HEK293 (cell line): Measurements from ENCODE around the gene NTNG1.

Experiments
- CTCF ChIA-PET: fragments of 350-600 bp; formaldehyde crosslinking; extraction: SDS; loops from one replicate; lab custom pipeline; 2021; ENCODE audit warnings: antibody characterized with exemption; lab: Yijun Ruan, JAX
- POLR2A ChIA-PET: fragments of 300-600 bp; formaldehyde crosslinking; extraction: SDS; loops from one replicate; lab custom pipeline; 2020; ENCODE audit warnings: antibody characterized with exemption, inconsistent platforms; lab: Yijun Ruan, JAX
- H3K27ac ChIP-seq: fragments of 200-500 bp; sonication (Bioruptor generic); 2 replicates; pipeline ENCODE4 v1.5.1; 2014; ENCODE audit warnings: low read depth, low read length, control low read depth, inconsistent platforms; ENCODE audit errors: extremely low read depth
- H3K36me3 ChIP-seq, 2 experiments: fragments of 200-500 bp in 1 of 2; sonication (Bioruptor generic) in 1 of 2; 1 replicate in 1 of 2; 2 replicates in 1 of 2; pipeline ENCODE4 v1.5.1; 2014 to 2017; ENCODE audit warnings: inconsistent platforms in 2 of 2, low read length in 2 of 2; ENCODE audit not compliant: control insufficient read depth in 2 of 2, insufficient read depth in 1 of 2
- H3K4me1 ChIP-seq: fragments of 200-500 bp; sonication (Bioruptor generic); 2 replicates; pipeline ENCODE4 v1.5.1; 2014; ENCODE audit warnings: mild to moderate bottlenecking, low read length, inconsistent platforms; ENCODE audit not compliant: control insufficient read depth, insufficient read depth
- H3K4me3 ChIP-seq: 2 replicates; pipeline ENCODE4 v1.5.1; 2011; ENCODE audit warnings: low read depth, mild to moderate bottlenecking, control low read depth, low read length, moderate library complexity
- H3K9me3 ChIP-seq: fragments of 200-500 bp; sonication (Bioruptor generic); 2 replicates; pipeline ENCODE4 v1.5.1; 2014; ENCODE audit warnings: low read depth, low read length, inconsistent platforms; ENCODE audit not compliant: control insufficient read depth, insufficient read depth
- GLI4 ChIP-seq: fragments of 450-650 bp; formaldehyde crosslinking; IDR thresholded peaks from 2 replicates; pipeline ENCODE4 v1.5.1; 2016; ENCODE audit warnings: missing biosample characterization, missing genetic modification characterization
- GLIS2 ChIP-seq: fragments of 450-650 bp; formaldehyde crosslinking; IDR thresholded peaks from 2 replicates; pipeline ENCODE4 v1.5.1; 2016; ENCODE audit warnings: missing biosample characterization, missing genetic modification characterization
- KLF7 ChIP-seq: fragments of 450-650 bp; formaldehyde crosslinking; IDR thresholded peaks from 2 replicates; pipeline ENCODE4 v1.5.1; 2016; ENCODE audit warnings: missing biosample characterization, missing genetic modification characterization, borderline replicate concordance
- OVOL3 ChIP-seq: fragments of 450-650 bp; formaldehyde crosslinking; IDR thresholded peaks from 2 replicates; pipeline ENCODE4 v1.5.1; 2016; ENCODE audit warnings: missing biosample characterization, missing genetic modification characterization
- ZEB2 ChIP-seq: fragments of 450-650 bp; formaldehyde crosslinking; IDR thresholded peaks from 2 replicates; pipeline ENCODE4 v1.5.1; 2016; ENCODE audit warnings: missing biosample characterization, missing genetic modification characterization
- ZFHX2 ChIP-seq: fragments of 450-650 bp; formaldehyde crosslinking; conservative IDR thresholded peaks from 2 replicates; pipeline ENCODE4 v1.5.1; 2016; ENCODE audit warnings: missing biosample characterization, missing genetic modification characterization
- ZNF10 ChIP-seq: fragments of 450-650 bp; formaldehyde crosslinking; IDR thresholded peaks from 2 replicates; pipeline ENCODE4 v1.5.1; 2017; ENCODE audit warnings: missing biosample characterization, missing genetic modification characterization
- ZNF140 ChIP-seq: fragments of 450-650 bp; formaldehyde crosslinking; IDR thresholded peaks from 2 replicates; pipeline ENCODE4 v1.5.1; 2016; ENCODE audit warnings: missing biosample characterization, missing genetic modification characterization
- ZNF155 ChIP-seq: fragments of 450-650 bp; formaldehyde crosslinking; IDR thresholded peaks from 2 replicates; pipeline ENCODE4 v1.5.1; 2016; ENCODE audit warnings: missing biosample characterization, missing genetic modification characterization
- ZNF184 ChIP-seq: fragments of 450-650 bp; IDR thresholded peaks from 2 replicates; pipeline ENCODE4 v1.5.1; 2018; ENCODE audit warnings: missing biosample characterization, mild to moderate bottlenecking, missing genetic modification characterization
- ZNF202 ChIP-seq: fragments of 450-650 bp; formaldehyde crosslinking; IDR thresholded peaks from 2 replicates; pipeline ENCODE4 v1.5.1; 2016; ENCODE audit warnings: missing biosample characterization, missing genetic modification characterization, borderline replicate concordance
- ZNF302 ChIP-seq: fragments of 450-650 bp; formaldehyde crosslinking; IDR thresholded peaks from 2 replicates; pipeline ENCODE4 v1.5.1; 2016; ENCODE audit warnings: missing biosample characterization, missing genetic modification characterization, low read depth
- ZNF341 ChIP-seq: fragments of 450-650 bp; formaldehyde crosslinking; IDR thresholded peaks from 2 replicates; pipeline ENCODE4; 2016; ENCODE audit warnings: low read depth, missing biosample characterization, missing genetic modification characterization
- ZNF473 ChIP-seq: fragments of 450-650 bp; formaldehyde crosslinking; IDR thresholded peaks from 2 replicates; pipeline ENCODE4 v1.5.1; 2017; ENCODE audit warnings: missing biosample characterization, missing genetic modification characterization
- ZNF571 ChIP-seq: fragments of 450-650 bp; formaldehyde crosslinking; IDR thresholded peaks from 2 replicates; pipeline ENCODE4 v1.5.0; 2017; ENCODE audit warnings: missing biosample characterization, missing genetic modification characterization
- ZNF621 ChIP-seq: fragments of 450-650 bp; formaldehyde crosslinking; IDR thresholded peaks from 2 replicates; pipeline ENCODE4 v1.5.1; 2017; ENCODE audit warnings: missing biosample characterization, missing genetic modification characterization
- ZNF629 ChIP-seq: fragments of 450-650 bp; formaldehyde crosslinking; IDR thresholded peaks from 2 replicates; pipeline ENCODE4 v1.5.1; 2017; ENCODE audit warnings: missing biosample characterization, missing genetic modification characterization
- TF ChIP-seq, protein P1 (sequence below): fragments of 450-650 bp; formaldehyde crosslinking; IDR thresholded peaks from 2 replicates; pipeline ENCODE4 v1.5.1; 2016; ENCODE audit warnings: missing biosample characterization, missing genetic modification characterization
- TF ChIP-seq, protein P2 (sequence below): fragments of 450-650 bp; formaldehyde crosslinking; IDR thresholded peaks from 2 replicates; pipeline ENCODE4 v1.5.1; 2016; ENCODE audit warnings: missing biosample characterization, missing genetic modification characterization, borderline replicate concordance
- TF ChIP-seq, protein P3 (sequence below): fragments of 450-650 bp; formaldehyde crosslinking; IDR thresholded peaks from 2 replicates; pipeline ENCODE4 v1.5.1; 2016; ENCODE audit warnings: missing biosample characterization, missing genetic modification characterization
- TF ChIP-seq, protein P4 (sequence below): fragments of 450-650 bp; formaldehyde crosslinking; IDR thresholded peaks from 2 replicates; pipeline ENCODE4 v1.5.1; 2016; ENCODE audit warnings: missing biosample characterization, missing genetic modification characterization
- TF ChIP-seq, protein P5 (sequence below): fragments of 450-650 bp; formaldehyde crosslinking; IDR thresholded peaks from 2 replicates; pipeline ENCODE4 v1.5.1; 2016; ENCODE audit warnings: missing biosample characterization, missing genetic modification characterization
- TF ChIP-seq, protein P6 (sequence below): fragments of 450-650 bp; formaldehyde crosslinking; IDR thresholded peaks from 2 replicates; pipeline ENCODE4; 2016; ENCODE audit warnings: missing biosample characterization, missing genetic modification characterization
- TF ChIP-seq, protein P7 (sequence below): fragments of 450-650 bp; formaldehyde crosslinking; IDR thresholded peaks from 2 replicates; pipeline ENCODE4 v1.5.1; 2016; ENCODE audit warnings: missing biosample characterization, missing genetic modification characterization

The NTNG1 gene

DNA sequence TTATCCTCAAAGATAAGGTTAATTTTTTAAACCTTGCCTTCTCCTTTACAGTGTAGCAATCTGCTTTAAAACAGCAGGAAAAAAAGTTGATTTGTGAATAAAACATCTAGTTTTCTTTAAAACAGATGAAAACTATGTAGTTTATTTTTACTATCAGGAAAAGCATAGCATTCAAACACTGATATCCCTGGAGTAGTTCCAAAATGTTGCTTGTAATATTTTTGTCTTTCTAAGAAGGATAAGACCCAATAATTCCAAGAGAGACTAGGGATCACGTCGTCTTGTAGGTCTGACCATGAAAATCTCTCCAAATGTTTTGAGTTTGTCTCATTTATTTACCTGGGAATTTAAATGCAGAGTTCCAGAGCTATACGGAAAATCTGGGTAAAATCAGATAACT lies 204.0 kb downstream of the NTNG1 start:
- H3K36me3 ChIP-seq = no peaks in the 10 kb centered on the region
- CTCF ChIA-PET = no interaction called here
- H3K4me1 ChIP-seq = no peaks in the 10 kb centered on the region; the same call in 1 of the 2 replicates
- no peaks in the 10 kb centered on the region for H3K9me3 ChIP-seq
- TF ChIP-seq, protein P1, sequence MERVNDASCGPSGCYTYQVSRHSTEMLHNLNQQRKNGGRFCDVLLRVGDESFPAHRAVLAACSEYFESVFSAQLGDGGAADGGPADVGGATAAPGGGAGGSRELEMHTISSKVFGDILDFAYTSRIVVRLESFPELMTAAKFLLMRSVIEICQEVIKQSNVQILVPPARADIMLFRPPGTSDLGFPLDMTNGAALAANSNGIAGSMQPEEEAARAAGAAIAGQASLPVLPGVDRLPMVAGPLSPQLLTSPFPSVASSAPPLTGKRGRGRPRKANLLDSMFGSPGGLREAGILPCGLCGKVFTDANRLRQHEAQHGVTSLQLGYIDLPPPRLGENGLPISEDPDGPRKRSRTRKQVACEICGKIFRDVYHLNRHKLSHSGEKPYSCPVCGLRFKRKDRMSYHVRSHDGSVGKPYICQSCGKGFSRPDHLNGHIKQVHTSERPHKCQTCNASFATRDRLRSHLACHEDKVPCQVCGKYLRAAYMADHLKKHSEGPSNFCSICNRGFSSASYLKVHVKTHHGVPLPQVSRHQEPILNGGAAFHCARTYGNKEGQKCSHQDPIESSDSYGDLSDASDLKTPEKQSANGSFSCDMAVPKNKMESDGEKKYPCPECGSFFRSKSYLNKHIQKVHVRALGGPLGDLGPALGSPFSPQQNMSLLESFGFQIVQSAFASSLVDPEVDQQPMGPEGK (tag by site-specific recombination) = no peak
- TF ChIP-seq, protein P2, sequence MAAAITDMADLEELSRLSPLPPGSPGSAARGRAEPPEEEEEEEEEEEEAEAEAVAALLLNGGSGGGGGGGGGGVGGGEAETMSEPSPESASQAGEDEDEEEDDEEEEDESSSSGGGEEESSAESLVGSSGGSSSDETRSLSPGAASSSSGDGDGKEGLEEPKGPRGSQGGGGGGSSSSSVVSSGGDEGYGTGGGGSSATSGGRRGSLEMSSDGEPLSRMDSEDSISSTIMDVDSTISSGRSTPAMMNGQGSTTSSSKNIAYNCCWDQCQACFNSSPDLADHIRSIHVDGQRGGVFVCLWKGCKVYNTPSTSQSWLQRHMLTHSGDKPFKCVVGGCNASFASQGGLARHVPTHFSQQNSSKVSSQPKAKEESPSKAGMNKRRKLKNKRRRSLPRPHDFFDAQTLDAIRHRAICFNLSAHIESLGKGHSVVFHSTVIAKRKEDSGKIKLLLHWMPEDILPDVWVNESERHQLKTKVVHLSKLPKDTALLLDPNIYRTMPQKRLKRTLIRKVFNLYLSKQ (tag by site-specific recombination) = no peak
- TF ChIP-seq ZNF571 (tag by site-specific recombination) (no peak), ZNF629 (tag by site-specific recombination) (no peak), ZNF473 (tag by site-specific recombination) (no peak), ZNF155 (tag by site-specific recombination) (no peak), GLI4 (no peak), ZNF140 (tag by site-specific recombination) (no peak)
- TF ChIP-seq, protein P3, sequence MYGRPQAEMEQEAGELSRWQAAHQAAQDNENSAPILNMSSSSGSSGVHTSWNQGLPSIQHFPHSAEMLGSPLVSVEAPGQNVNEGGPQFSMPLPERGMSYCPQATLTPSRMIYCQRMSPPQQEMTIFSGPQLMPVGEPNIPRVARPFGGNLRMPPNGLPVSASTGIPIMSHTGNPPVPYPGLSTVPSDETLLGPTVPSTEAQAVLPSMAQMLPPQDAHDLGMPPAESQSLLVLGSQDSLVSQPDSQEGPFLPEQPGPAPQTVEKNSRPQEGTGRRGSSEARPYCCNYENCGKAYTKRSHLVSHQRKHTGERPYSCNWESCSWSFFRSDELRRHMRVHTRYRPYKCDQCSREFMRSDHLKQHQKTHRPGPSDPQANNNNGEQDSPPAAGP = no peak
- TF ChIP-seq, all 188 proteins: peak for 0
- Histone ChIP-seq H3K27ac (no peak overlapping the region), H3K4me3 (no peak overlapping the region)
- POLR2A ChIA-PET = no interaction called here

DNA sequence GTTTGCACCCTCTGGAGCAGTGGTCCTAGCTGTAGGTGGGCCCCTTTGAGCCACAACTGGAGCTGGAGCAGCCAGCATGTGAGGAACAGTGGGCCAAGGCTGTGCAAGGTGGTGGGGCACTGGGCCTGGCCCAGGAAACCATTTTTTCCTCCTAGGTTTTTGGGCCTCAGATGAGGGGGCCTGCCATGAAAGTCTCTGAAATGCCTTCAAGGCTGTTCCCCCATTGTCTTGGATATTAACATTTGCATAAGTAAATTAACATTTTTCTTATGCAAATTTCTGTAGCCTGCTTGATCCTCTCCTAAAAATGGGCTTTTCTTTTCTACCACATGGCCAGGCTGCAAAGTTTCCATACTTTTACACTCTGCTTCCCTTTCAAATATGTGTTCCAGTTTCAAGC lies 212.0 kb downstream of the NTNG1 start:
- Histone ChIP-seq H3K4me3 (no peak overlapping the region), H3K27ac (no peak overlapping the region), H3K4me1 (no peaks in the 10 kb centered on the region), H3K9me3 (no peaks in the 10 kb centered on the region), H3K36me3 (no peaks in the 10 kb centered on the region)
- POLR2A ChIA-PET = no interaction called here
- CTCF ChIA-PET = interaction anchor here (0.6 kb wide), 1 partner anchor 84 kb away, joined by 3 read pairs; no protein-coding TSS in a partner anchor
- TF ChIP-seq ZNF202 (tag by site-specific recombination) (no peak), ZNF184 (tag by site-specific recombination) (no peak), ZFHX2 (tag by site-specific recombination) (no peak), OVOL3 (tag by site-specific recombination) (no peak), ZNF621 (no peak), GLI4 (no peak), ZEB2 (no peak), ZNF341 (tag by site-specific recombination) (no peak), KLF7 (tag by site-specific recombination) (no peak), GLIS2 (tag by site-specific recombination) (no peak), ZNF302 (no peak), ZNF10 (tag by site-specific recombination) (no peak)
- TF ChIP-seq, protein P4, sequence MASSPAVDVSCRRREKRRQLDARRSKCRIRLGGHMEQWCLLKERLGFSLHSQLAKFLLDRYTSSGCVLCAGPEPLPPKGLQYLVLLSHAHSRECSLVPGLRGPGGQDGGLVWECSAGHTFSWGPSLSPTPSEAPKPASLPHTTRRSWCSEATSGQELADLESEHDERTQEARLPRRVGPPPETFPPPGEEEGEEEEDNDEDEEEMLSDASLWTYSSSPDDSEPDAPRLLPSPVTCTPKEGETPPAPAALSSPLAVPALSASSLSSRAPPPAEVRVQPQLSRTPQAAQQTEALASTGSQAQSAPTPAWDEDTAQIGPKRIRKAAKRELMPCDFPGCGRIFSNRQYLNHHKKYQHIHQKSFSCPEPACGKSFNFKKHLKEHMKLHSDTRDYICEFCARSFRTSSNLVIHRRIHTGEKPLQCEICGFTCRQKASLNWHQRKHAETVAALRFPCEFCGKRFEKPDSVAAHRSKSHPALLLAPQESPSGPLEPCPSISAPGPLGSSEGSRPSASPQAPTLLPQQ (tag by site-specific recombination) = no peak
- TF ChIP-seq, protein P5, sequence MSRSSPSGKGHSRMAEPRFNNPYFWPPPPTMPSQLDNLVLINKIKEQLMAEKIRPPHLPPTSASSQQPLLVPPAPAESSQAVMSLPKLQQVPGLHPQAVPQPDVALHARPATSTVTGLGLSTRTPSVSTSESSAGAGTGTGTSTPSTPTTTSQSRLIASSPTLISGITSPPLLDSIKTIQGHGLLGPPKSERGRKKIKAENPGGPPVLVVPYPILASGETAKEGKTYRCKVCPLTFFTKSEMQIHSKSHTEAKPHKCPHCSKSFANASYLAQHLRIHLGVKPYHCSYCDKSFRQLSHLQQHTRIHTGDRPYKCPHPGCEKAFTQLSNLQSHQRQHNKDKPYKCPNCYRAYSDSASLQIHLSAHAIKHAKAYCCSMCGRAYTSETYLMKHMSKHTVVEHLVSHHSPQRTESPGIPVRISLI (tag by site-specific recombination) = no peak
- TF ChIP-seq, protein P6, sequence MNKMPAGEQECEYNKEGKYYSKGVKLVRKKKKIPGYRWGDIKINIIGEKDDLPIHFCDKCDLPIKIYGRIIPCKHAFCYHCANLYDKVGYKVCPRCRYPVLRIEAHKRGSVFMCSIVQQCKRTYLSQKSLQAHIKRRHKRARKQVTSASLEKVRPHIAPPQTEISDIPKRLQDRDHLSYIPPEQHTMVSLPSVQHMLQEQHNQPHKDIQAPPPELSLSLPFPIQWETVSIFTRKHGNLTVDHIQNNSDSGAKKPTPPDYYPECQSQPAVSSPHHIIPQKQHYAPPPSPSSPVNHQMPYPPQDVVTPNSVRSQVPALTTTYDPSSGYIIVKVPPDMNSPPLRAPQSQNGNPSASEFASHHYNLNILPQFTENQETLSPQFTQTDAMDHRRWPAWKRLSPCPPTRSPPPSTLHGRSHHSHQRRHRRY = no peak
- TF ChIP-seq, protein P7, sequence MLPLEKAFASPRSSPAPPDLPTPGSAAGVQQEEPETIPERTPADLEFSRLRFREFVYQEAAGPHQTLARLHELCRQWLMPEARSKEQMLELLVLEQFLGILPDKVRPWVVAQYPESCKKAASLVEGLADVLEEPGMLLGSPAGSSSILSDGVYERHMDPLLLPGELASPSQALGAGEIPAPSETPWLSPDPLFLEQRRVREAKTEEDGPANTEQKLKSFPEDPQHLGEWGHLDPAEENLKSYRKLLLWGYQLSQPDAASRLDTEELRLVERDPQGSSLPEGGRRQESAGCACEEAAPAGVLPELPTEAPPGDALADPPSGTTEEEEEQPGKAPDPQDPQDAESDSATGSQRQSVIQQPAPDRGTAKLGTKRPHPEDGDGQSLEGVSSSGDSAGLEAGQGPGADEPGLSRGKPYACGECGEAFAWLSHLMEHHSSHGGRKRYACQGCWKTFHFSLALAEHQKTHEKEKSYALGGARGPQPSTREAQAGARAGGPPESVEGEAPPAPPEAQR (tag by site-specific recombination) = no peak
